GM10248 (cell line): ENCODE measurements around the gene POLR3E.
A peak's percentile ranks its signal among the peaks of the same experiment; 100 is the strongest.
"Not testable (repeated sequence)": the region's sequence is repeated elsewhere in the genome, so short reads cannot be mapped to it uniquely, and the experiment has no call there.

Experiments
- CTCF ChIA-PET: fragments of 300-600 bp; sonication (Branson Sonifier 250); formaldehyde crosslinking; extraction: SDS; loops from one replicate; lab custom pipeline; 2021; ENCODE audit warnings: antibody characterized with exemption; lab: Yijun Ruan, JAX
- POLR2A ChIA-PET: fragments of 350-650 bp; sonication (Branson Sonifier 250); formaldehyde crosslinking; extraction: SDS; loops from one replicate; lab custom pipeline; 2020; ENCODE audit warnings: antibody characterized with exemption; lab: Yijun Ruan, JAX
- DNase-seq: peaks from one replicate; pipeline ENCODE4 v3.0.0; 2012; ENCODE audit errors: extremely low spot score
- TF ChIP-seq, protein P1 (sequence below): IDR thresholded peaks from 2 replicates; pipeline ENCODE4 v1.5.1; 2012; ENCODE audit warnings: mild to moderate bottlenecking, low read depth; ENCODE audit errors: extremely low read depth, missing control alignments, control extremely low read depth

Gene POLR3E

DNA sequence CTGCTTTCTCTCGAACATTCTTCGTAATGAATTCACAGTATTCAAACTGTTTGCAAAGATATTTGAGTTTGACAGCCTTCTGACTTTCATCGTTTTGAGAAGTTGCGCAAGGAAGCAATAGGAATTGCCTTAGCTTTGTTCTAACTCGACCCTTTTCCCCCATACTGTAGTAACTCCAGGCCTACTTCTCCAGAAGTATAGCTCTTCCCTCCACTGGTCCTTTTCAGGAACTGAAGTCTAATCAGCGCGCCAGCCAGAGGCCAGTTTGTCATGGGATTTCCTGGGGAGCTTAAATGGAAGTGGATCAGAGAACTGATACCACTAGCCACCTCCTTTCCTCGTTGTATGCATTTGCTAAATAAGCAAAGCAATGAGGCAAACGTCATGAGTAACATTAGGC, 49.3 kb downstream of the POLR3E start:
- POLR2A ChIA-PET, result no interaction called here
- TF ChIP-seq, protein P1, sequence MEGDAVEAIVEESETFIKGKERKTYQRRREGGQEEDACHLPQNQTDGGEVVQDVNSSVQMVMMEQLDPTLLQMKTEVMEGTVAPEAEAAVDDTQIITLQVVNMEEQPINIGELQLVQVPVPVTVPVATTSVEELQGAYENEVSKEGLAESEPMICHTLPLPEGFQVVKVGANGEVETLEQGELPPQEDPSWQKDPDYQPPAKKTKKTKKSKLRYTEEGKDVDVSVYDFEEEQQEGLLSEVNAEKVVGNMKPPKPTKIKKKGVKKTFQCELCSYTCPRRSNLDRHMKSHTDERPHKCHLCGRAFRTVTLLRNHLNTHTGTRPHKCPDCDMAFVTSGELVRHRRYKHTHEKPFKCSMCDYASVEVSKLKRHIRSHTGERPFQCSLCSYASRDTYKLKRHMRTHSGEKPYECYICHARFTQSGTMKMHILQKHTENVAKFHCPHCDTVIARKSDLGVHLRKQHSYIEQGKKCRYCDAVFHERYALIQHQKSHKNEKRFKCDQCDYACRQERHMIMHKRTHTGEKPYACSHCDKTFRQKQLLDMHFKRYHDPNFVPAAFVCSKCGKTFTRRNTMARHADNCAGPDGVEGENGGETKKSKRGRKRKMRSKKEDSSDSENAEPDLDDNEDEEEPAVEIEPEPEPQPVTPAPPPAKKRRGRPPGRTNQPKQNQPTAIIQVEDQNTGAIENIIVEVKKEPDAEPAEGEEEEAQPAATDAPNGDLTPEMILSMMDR, result no peak
- DNase-seq, result no peak

GRCh38 chr16:22347100-22347820, 50.1 kb downstream of the POLR3E start:
- TF ChIP-seq, protein P1, result no peak
- no peak for DNase-seq
- POLR2A ChIA-PET, result no interaction called here
- CTCF ChIA-PET, result interaction anchor here (1.8 kb wide), 1 partner anchor 10 kb away, joined by 10 read pairs; no protein-coding TSS in a partner anchor

More for the DNA sequence above, 49.3 kb downstream of the POLR3E start:
- CTCF ChIA-PET, result interaction anchor here (0.9 to 1.8 kb wide), 4 partner anchors 9 to 18 kb away, joined by 3 to 10 read pairs (median 4); no protein-coding TSS in a partner anchor

DNA sequence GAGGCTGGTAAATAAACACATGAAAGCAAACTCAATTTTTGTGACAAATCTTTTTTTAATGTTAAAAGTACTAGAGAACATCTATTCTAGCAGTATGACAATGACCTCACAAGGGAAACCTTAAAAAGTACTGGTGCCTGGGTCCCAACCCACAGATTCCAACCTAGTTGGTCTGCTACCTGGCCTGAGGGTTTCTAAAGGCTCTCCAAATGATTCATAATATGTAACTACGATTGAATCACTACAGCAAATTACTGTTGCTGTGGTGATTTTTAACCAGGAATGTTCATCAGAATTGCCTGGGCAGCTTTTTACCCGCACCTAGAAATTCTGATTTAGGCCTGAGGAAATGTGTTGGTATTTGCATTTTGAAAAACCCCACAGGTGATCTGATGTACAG, 51.1 kb downstream of the POLR3E start:
- TF ChIP-seq, protein P1, result no peak
- DNase-seq, result no peak
- CTCF ChIA-PET, result interaction anchor here (1.1 to 1.3 kb wide), 2 partner anchors 24 to 28 kb away, joined by 3 to 5 read pairs; no protein-coding TSS in a partner anchor
- POLR2A ChIA-PET, result no interaction called here

- POLR2A ChIA-PET, result not testable (repeated sequence)
These were observed 53.8 kb downstream of the POLR3E start for GRCh38 chr16:22351017-22351416.

DNA sequence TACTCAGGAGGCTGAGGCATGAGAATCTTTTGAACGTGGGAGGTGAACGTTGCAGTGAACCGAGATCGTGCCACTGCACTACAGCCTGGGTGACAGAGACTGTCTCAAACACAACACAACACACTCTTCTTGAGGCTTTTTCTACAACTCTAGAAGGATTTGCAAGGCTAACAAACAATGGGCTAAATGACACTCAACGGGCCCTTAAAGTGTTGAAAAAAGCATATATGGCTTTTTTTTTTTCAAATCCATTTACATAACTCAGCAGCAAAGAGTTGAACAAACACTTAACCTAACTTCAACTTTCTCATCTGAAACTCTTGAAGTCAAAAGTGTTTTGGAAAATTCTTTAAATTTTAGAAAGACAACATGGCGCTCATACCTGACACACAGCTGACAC, 54.9 kb downstream of the POLR3E start:
- TF ChIP-seq, protein P1, result no peak
- ChIA-PET POLR2A (no interaction called here), CTCF (interaction anchor here (2.4 kb wide), 1 partner anchor 13 kb away, joined by 9 read pairs; no protein-coding TSS in a partner anchor)
- no peak for DNase-seq

More at GRCh38 chr16:22351017-22351416, 53.8 kb downstream of the POLR3E start:
- DNase-seq, result not testable (repeated sequence)
- CTCF ChIA-PET, result interaction anchor here (1.3 kb wide), 1 partner anchor 51 kb away, joined by 3 read pairs; no protein-coding TSS in a partner anchor

DNA sequence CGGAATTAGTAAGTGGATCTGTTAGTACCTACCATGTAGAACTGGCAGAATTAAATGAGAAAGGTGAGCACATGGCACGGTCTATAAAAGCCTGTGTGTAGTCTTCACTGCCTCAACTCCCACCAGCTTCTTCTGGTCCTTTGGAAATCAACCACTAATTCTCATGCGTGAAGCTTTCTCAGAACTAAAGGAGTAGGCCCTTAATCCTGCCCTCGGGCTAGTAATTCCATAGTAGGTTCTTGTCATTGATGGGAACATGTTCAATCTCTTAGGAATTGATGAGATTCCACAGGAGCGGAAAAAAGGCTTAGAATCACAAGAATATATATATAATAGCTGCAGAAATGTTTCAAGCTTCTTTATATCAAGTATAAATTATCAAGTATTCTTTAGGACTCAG, 55.5 kb downstream of the POLR3E start:
- POLR2A ChIA-PET, result no interaction called here
- no peak for DNase-seq
- CTCF ChIA-PET, result interaction anchor here (0.7 to 2.4 kb wide), 8 partner anchors 9 to 52 kb away, joined by 3 to 9 read pairs (median 3); no protein-coding TSS in a partner anchor
- TF ChIP-seq, protein P1, result no peak

DNA sequence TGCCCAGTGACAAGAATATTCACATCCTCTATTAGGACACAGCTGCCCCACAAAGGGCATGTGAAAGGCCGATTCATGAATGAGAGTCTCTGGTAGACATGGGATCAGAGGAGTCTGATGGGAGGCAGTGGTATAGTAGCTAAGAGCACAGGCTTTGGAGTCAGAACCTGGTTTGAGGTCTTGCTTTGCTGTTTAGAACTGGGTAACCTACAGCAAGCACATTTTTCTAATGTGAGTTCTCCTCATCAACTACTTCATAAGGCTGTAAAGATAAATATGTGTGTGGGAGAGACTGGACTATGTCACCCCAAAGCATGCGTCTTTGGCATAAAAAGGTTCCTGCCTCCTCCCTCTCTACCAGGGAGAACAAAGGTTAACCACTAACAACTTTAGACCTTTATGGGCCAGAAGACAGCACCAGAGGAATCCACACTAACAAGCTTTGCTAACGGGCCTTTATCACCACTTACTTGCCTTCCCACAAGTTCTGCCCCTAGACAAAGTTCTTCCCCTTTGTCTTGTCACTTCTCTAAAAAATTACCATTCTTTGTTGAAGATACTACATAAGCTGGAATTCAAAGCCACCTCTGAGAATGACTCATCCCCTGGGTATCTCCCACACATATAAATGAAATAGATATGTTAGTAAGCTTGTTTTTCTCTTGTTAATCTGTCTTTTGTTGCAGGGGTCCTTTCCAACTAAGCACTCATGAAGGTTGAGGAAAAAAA, 56.1 kb downstream of the POLR3E start:
- POLR2A ChIA-PET, result interaction anchor here (0.5 to 0.9 kb wide), 3 partner anchors 20 to 111 kb away, joined by 3 to 5 read pairs (median 3); no protein-coding TSS in a partner anchor
- peak; percentile 28 for DNase-seq
- CTCF ChIA-PET, result interaction anchor here (0.7 to 2.4 kb wide), 12 partner anchors 8 to 53 kb away, joined by 3 to 9 read pairs (median 3); no protein-coding TSS in a partner anchor
- TF ChIP-seq, protein P1, result no peak
